NCI-H510A (cell line): ENCODE data around the gene ALDOB.

Source experiments
- DNase-seq: peaks from one replicate; lab custom pipeline; 2025; lab: John Stamatoyannopoulos, UW

ALDOB gene

DNA sequence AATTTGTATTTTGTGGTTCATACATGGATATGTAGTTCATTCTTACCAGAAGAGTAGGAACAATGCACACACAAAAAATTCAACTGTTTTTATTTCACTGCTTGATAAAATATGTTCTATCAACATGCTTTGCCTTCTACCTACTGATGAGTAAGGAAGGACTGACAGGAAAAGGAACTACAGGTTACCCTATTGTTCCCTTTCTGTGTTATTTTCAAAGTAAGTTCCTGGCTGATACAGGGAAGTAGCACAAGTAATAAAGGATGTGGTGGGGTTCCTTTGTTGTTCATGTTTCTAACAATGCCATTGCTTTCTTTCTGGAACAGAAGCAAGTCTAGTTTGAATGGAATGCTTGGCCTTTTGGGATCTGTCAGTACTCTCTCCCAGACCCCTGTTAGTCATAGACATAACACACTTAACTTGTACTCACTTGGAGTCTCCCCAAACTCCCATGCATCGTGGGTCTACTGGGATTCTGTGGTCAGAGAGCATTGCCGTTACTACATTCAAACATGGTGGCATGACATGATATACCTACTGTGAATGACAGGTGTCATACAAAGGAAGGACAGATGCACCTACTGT lies 20.2 kb upstream of the ALDOB start:
- no peak for DNase-seq

GRCh38 chr9:101453776-101454570 lies 18.4 kb upstream of the ALDOB start:
- DNase-seq = no peak

DNA sequence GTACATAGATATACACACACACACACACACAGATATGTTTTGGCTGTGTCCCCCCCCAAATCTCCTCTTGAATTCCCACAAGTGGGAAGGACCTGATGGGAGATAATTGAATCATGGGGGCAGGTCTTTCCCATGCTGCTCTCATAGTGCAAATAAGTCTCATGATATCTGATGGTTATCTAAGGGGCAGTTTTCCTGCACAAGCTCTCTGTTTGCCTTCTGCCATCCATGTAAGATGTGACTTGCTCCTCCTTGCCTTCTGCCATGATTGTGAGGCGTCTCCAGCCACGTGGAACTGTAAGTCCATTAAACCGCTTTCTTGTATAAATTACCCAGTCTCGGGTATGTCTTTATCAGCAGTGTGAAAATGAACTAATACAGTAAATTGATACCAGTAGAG lies 15.9 kb upstream of the ALDOB start:
- DNase-seq = no peak

DNA sequence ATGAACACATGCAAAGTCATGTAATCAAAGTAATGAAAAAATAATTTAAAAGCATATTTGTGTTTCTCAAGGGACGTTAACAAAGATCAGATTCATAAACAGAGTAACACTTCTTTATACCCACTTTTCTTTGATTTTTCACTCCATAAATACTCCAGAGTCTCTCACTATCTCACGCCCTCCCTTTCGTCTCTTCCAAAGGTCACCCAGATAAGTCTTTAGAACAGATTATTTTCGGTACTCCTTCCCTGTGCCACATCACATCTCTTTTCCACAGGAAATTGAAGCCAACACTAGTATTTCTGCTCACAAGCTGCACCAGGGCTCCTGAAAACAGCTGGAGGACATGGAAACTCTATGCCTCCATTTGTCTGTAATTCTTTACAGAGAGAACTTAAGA lies 15.4 kb upstream of the ALDOB start:
- no peak for DNase-seq

GRCh38 chr9:101449071-101449721 lies 13.6 kb upstream of the ALDOB start:
- DNase-seq = peak; percentile 72

DNA sequence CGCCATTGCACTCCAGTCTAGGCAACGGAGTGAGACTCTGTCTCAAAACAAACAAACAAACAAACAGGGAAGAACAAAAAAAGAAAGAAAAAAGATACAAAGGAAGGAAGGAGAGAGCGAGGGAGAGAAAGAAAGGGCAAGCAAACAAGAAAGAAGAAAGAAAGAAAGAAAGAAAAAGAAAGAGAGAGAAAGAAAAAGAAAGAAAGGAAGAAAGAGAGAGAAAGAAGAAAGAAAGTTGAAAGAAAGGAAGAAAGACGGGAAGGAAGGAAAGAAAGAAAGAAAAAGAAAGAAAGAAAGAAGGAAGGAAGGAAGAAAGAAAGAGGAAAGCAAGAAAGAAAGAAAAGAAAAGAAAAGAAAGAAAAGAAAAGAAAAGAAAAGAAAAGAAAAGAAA lies 13.1 kb upstream of the ALDOB start:
- DNase-seq = no peak

GRCh38 chr9:101446732-101447131 lies 11.2 kb upstream of the ALDOB start:
- no peak for DNase-seq

- DNase-seq = no peak
Observed at GRCh38 chr9:101445353-101446029, 9.9 kb upstream of the ALDOB start.

- DNase-seq = no peak
Observed at GRCh38 chr9:101443364-101443771, 7.8 kb upstream of the ALDOB start.

- DNase-seq = no peak
Observed at GRCh38 chr9:101442736-101443135, 7.2 kb upstream of the ALDOB start.

GRCh38 chr9:101442318-101442717 lies 6.7 kb upstream of the ALDOB start:
- no peak for DNase-seq

GRCh38 chr9:101440714-101441230 lies 5.2 kb upstream of the ALDOB start:
- DNase-seq = no peak

DNA sequence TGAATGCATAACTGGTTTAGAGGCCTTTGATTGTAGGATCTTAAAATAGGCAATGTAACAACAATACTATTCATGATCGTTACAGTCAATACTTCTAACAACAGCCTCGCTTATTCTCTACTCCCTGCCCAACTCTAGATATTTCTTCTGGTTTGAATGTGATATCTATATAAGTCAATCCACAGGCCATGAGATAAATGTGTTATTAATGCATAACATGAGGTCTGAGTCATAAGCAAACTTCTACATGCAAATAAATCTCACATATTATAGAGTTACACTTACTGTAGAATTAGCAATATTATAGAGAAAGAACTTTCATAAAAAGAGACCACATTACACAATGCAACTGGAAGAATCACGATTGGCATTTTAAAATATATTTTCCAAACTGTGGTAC lies 2.9 kb upstream of the ALDOB start:
- DNase-seq = no peak

- DNase-seq = no peak
Observed at GRCh38 chr9:101437806-101438232, 2.2 kb upstream of the ALDOB start.

GRCh38 chr9:101434998-101435397 lies 576 bp downstream of the ALDOB start:
- no peak for DNase-seq

DNA sequence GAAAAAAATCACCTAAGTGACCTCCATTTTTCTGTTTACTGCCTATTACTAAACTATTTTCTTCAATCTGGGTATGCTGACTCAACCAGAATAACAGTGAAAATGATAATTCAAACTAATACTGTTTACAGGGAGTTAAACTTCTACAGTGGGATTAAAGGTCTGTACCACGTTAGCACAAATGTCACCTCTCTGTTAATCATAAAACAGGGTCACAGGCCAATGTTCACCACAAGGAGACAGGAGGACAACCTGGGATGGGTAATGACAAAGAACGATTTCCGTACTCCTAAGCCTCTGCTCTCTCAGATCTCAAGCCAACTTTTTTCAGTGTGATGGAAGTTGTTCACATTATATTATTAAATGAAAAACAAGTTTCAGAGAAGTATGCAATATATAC lies 2.3 kb downstream of the ALDOB start:
- DNase-seq = no peak

- DNase-seq = no peak
Observed at GRCh38 chr9:101432740-101433139, 2.8 kb downstream of the ALDOB start.

- DNase-seq = no peak
Observed at GRCh38 chr9:101432171-101432570, 3.4 kb downstream of the ALDOB start.

GRCh38 chr9:101429736-101430135 lies 5.8 kb downstream of the ALDOB start:
- DNase-seq = no peak

- DNase-seq = no peak
Observed at GRCh38 chr9:101428909-101429308, 6.7 kb downstream of the ALDOB start.

DNA sequence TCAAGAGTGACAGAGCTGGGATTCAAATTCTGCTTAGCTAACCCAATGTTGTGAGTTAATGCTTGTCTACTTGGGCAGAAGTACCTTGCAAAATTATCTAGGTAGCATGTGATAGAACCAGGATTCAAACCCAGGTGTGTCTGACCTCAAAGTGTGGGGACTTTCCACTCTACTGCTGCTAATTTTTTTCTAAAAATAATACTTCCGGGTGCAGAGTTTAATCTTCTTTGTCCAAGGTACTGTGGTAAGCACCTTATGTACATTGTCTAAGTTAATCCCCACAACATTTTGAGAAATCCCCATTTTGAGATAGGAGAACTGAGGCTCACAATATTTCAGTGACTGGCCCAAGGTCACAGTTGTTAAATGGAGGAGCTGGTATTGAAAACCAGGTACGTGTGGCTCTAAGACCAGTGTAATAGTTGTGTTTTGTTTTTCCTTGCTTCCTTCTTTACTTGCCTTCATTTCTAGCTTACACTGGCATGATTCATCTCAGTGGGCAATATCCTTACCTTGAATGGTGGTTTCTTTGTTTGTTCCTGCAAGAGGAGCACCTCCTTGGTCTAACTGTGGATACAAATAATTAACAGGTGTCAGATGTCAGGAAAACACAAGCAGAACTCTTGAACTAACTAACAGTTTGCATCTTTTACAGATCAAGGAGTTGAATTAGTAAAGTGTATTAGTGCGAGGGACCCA lies 7.5 kb downstream of the ALDOB start:
- DNase-seq = no peak

GRCh38 chr9:101427358-101427757 lies 8.2 kb downstream of the ALDOB start:
- no peak for DNase-seq
